ENCODE measurements around the gene SNX24. TPM values are rescaled to one million over a fixed set of nuclear protein-coding genes. Genes with fewer than 3 reads are reported as not detected.

Gene SNX24
- total and polyA plus RNA-seq, 2 experiments from 2014 or later, result 18.0 to 27.5 TPM

GRCh38 chr5:122863721-122864120 lies 18.3 kb downstream of the SNX24 start:
- Histone ChIP-seq H3K36me3 (ENCODE audit: insufficient read depth) (no peaks in the 10 kb centered on the region), H3K79me2 (replicated peaks; ENCODE audit: insufficient read depth) (peaks cover 4% of the 10 kb centered on the region; the same call in 1 of the 2 replicates), H3K4me3 (no peak overlapping the region), H4K20me1 (replicated peaks; ENCODE audit: insufficient read depth) (no peaks in the 10 kb centered on the region), H3K9me2 (ENCODE audit: insufficient read depth) (peaks cover 4% of the 10 kb centered on the region; the same call in 1 of the 2 replicates), H3K27ac (ENCODE audit: low read depth) (no peak overlapping the region), H3K4me1 (ENCODE audit: insufficient read depth) (peaks cover 20% of the 10 kb centered on the region), H3K4me2 (no peak overlapping the region), H2AFZ (no peak overlapping the region), H3K27me3 (ENCODE audit: insufficient read depth) (no peaks in the 10 kb centered on the region), H3F3A (replicated peaks; ENCODE audit: low read depth) (no peaks in the 10 kb centered on the region)
- H3K27me3 Mint-ChIP-seq (ENCODE audit: insufficient read depth, low read depth, poor library complexity), result no peaks in the 10 kb centered on the region
- no peak overlapping the region for H3K27ac Mint-ChIP-seq
- DNase-seq (ENCODE audit: low spot score) (no peak), ATAC-seq (no peak)
- no peaks in the 10 kb centered on the region; the same call in 2 of the 3 replicates for H3K36me3 Mint-ChIP-seq (ENCODE audit: low read depth)
- H3K4me1 Mint-ChIP-seq, result peaks cover 28% of the 10 kb centered on the region
- no peaks in the 10 kb centered on the region for H3K9me3 Mint-ChIP-seq
- H3K4me3 Mint-ChIP-seq, result no peak overlapping the region
- TF ChIP-seq ETS1 (IDR thresholded peaks at IDR 0.05), result no peak
- TF ChIP-seq REST (IDR thresholded peaks at IDR 0.05; ENCODE audit: unreplicated experiment), result no peak
- no peak for TF ChIP-seq EZH2 (IDR thresholded peaks at IDR 0.05; ENCODE audit: low read depth, unreplicated experiment)
- TF ChIP-seq ZNF331 (CRISPR knock-in tag; IDR thresholded peaks at IDR 0.05; ENCODE audit: low read depth), result no peak
- no peak for TF ChIP-seq CREB1 (CRISPR knock-in tag; IDR thresholded peaks at IDR 0.05; ENCODE audit: low read depth)
- TF ChIP-seq STAT1 (IDR thresholded peaks at IDR 0.05; ENCODE audit: unreplicated experiment), result no peak
- TF ChIP-seq NANOG (IDR thresholded peaks at IDR 0.05; ENCODE audit: borderline replicate concordance), result no peak
- TF ChIP-seq ZNF462 (CRISPR knock-in tag; IDR thresholded peaks at IDR 0.05), result no peak
- no peak for TF ChIP-seq EZH2phosphoT487 (IDR thresholded peaks at IDR 0.05; ENCODE audit: unreplicated experiment)
- no peak for TF ChIP-seq JUNB (IDR thresholded peaks at IDR 0.05; ENCODE audit: unreplicated experiment)
- TF ChIP-seq ZNF114 (CRISPR knock-in tag; IDR thresholded peaks at IDR 0.05), result no peak
- no peak for TF ChIP-seq CTCF (conservative IDR thresholded peaks at IDR 0.05; ENCODE audit: low read depth in 2 of 2)
- TF ChIP-seq POLR2AphosphoS5 (IDR thresholded peaks at IDR 0.05; ENCODE audit: low read depth), result no peak

Data from GM23338 (cell line).